Uterus (tissue), 2 donors: Measurements from ENCODE around the gene CCDC177.

Experiments used
- POLR2A ChIP-seq, 2 donors: fragments of 450-650 bp; IDR thresholded peaks; one replicate each; pipeline ENCODE4 v1.6.1; 2016; ENCODE audit warnings: antibody characterized with exemption in 2 of 2, mild to moderate bottlenecking in 1 of 2, moderate library complexity in 1 of 2
- TF ChIP-seq, protein P1 (sequence below), 4 experiments: fragments of 200-600 bp in 2 of 4; fragments of 450-650 bp in 2 of 4; sonication (generic) in 2 of 4; IDR thresholded peaks; one replicate each; pipeline ENCODE4 v1.5.1; 2016 to 2019; ENCODE audit warnings: antibody characterized with exemption in 4 of 4, mild to moderate bottlenecking in 2 of 4, moderate library complexity in 1 of 4

DNA sequence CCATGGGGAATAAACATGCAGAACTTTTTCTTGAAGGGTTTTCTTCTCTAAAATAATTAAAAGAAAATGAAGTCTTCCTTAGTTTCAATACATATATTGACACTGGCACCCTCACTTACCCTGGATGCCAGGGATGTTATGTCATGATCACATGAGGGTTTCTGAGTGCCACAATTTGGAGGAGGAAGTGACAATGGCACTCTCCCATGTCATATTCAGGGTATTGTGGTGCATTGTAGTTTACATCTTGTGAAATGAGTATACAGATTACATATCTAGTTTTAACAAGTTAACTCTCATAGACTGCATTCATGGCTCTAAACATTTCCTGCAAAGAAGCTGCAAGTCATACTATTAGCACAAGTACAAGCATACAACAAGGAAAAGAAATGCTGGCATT lies 37.7 kb downstream of the CCDC177 start:
- TF ChIP-seq, protein P1, sequence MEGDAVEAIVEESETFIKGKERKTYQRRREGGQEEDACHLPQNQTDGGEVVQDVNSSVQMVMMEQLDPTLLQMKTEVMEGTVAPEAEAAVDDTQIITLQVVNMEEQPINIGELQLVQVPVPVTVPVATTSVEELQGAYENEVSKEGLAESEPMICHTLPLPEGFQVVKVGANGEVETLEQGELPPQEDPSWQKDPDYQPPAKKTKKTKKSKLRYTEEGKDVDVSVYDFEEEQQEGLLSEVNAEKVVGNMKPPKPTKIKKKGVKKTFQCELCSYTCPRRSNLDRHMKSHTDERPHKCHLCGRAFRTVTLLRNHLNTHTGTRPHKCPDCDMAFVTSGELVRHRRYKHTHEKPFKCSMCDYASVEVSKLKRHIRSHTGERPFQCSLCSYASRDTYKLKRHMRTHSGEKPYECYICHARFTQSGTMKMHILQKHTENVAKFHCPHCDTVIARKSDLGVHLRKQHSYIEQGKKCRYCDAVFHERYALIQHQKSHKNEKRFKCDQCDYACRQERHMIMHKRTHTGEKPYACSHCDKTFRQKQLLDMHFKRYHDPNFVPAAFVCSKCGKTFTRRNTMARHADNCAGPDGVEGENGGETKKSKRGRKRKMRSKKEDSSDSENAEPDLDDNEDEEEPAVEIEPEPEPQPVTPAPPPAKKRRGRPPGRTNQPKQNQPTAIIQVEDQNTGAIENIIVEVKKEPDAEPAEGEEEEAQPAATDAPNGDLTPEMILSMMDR (IDR thresholded peaks at IDR 0.05) = no peak
- TF ChIP-seq POLR2A (IDR thresholded peaks at IDR 0.05) = no peak
